Heart left ventricle (tissue), 16 donors: ENCODE measurements around the gene UBE2M. TPM values are rescaled to one million over a fixed set of nuclear protein-coding genes. Genes with fewer than 3 reads are reported as not detected.

Source experiments
- ATAC-seq, 4 donors: fragments of 200-7000 bp; cut with Tn5 transposase; one replicate each; pipeline ENCODE4 v1.9.1; 2020 to 2022; ENCODE audit warnings: moderate library complexity in 4 of 4, mild to moderate bottlenecking in 3 of 4, moderate number of reproducible peaks in 1 of 4
- DNase-seq, 5 donors: peaks; one replicate each; pipeline ENCODE4 v3.0.0-alpha.2; 2020
- H3K27ac ChIP-seq, 12 donors: fragments of 200-600 bp; sonication (generic) in 4 of 12; one replicate each; pipeline versions ENCODE4 v1.5.0 to v1.8.0; 2016 to 2022; ENCODE audit warnings: mild to moderate bottlenecking in 2 of 12
- H3K27me3 ChIP-seq, 9 donors: fragments of 200-600 bp; sonication (generic) in 2 of 9; one replicate each; pipeline versions ENCODE4 v1.5.1 to v1.8.0; 2016 to 2022; ENCODE audit warnings: mild to moderate bottlenecking in 3 of 9
- H3K36me3 ChIP-seq, 9 donors: fragments of 200-600 bp; sonication (generic) in 2 of 9; one replicate each; pipeline versions ENCODE4 v1.5.0 to v1.8.0; 2018 to 2022; ENCODE audit warnings: mild to moderate bottlenecking in 2 of 9
- H3K4me1 ChIP-seq, 12 donors: fragments of 200-600 bp; sonication (generic) in 4 of 12; one replicate each; pipeline versions ENCODE4 v1.5.0 to v1.8.0; 2016 to 2022; ENCODE audit warnings: mild to moderate bottlenecking in 3 of 12
- H3K4me3 ChIP-seq, 12 donors: fragments of 200-600 bp; sonication (generic) in 4 of 12; one replicate each; pipeline versions ENCODE4 v1.5.0 to v1.8.0; 2017 to 2022; ENCODE audit warnings: mild to moderate bottlenecking in 9 of 12, moderate library complexity in 4 of 12
- H3K9me3 ChIP-seq, 12 donors: fragments of 200-600 bp; sonication (generic) in 4 of 12; one replicate each; pipeline versions ENCODE4 v1.5.0 to v1.8.0; 2016 to 2022; ENCODE audit warnings: mild to moderate bottlenecking in 1 of 12
- CTCF ChIP-seq, 12 donors: fragments of 200-600 bp; sonication (generic) in 4 of 12; IDR thresholded peaks; one replicate each; pipeline versions ENCODE4 v1.5.0 to v1.8.0; 2018 to 2022; ENCODE audit warnings: antibody characterized with exemption in 12 of 12, mild to moderate bottlenecking in 5 of 12
- POLR2A ChIP-seq, 2 donors: fragments of 450-650 bp; IDR thresholded peaks; one replicate each; pipeline ENCODE4 v1.6.1; 2017; ENCODE audit warnings: antibody characterized with exemption in 2 of 2, mild to moderate bottlenecking in 2 of 2, moderate library complexity in 2 of 2
- WGBS, 4 donors: extraction: QIAGEN DNeasy Blood & Tissue Kit in 2 of 4; methylation state at CpG; one replicate each; pipeline versions ENCODE4 v1.1.5 to v1.1.7; 2013 to 2018; 5-methylcytosine and 5-hydroxymethylcytosine counted together
- intact Hi-C, 10 donors: fragments of 100-400 bp; cut with DNase I; formaldehyde crosslinking; loops; one replicate each; pipeline versions ENCODE4 v1.11.1 to v1.14.2; 2022
- polyA plus RNA-seq, 2 donors: library from polyadenylated mRNA; stranded (reverse); fragments of 200-250 nt; gene quantifications; one replicate each; pipeline ENCODE4 v1.2.3, GENCODE V29; 2013
- total RNA-seq, 9 donors: library from RNA; depleted of rRNA in 2 of 9; stranded (reverse); fragments of >200 nt in 2 of 9; fragmentation: NEBNext Ultra II Directional in 3 of 9; extraction: Animal tissue kit (Norgen Biotek cat#: 25700) in 3 of 9; gene quantifications; one replicate each; pipeline versions ENCODE4 v1.1.0 to v1.2.4, GENCODE V29; 2016 to 2023
- donor health status: ischemic (EF 13 %, LVEDD 7.1; RV severe dilation, severe dysfunction).
- donor health status: healthy with polysubstance abuse.
- donor health status: DM: no; HTN: yes; CAD: no.
- donor health status: DM: no; HTN: no; CAD: no.
- donor health status: ischemic (EF 25% LVEDD 6.9; RV normal size, moderate dysfunction).
- donor health status: ischemic (EF 25% LVEDD 5.7; RV mildly dilated, moderate dysfunction).
- donor health status: healthy.
- donor health status: DM: yes; HTN: yes; CAD: no.
- donor health status: ischemic (EF 35%, LVEDD 5.7; RV mildly dilated, moderate dysfunction).
- donor health status: nonischemic (EF 11% LVEDD 7.7; RV severe dilation, severe dysfunction).
- donor health status: DM: yes; HTN: yes; CAD: no.
- donor health status: PGD.
- donor health status: ischemic (EF 29% LVEDD 5.4; RV normal size, mild dysfunction).
- donor health status: nonischemic (EF 23%, LVEDD 6.1; RV moderate dilation, normal function).

UBE2M gene
- total and polyA plus RNA-seq, 11 donors: 35.3 to 139 (median 114) TPM

- DNase-seq (peak; percentile 93 to 94 (median 93)), ATAC-seq (peak; percentile 90 to 95 (median 94))
- 0 to 1% (median 1%) methylated on average over 62 to 87 of the region's 87 CpGs for WGBS, 4 donors
- Histone ChIP-seq H3K27me3 (no peaks in the 10 kb centered on the region), H3K27ac (peak within 1 kb of the TSS; percentile 79 to 99 (median 94)), H3K9me3 (no peaks in the 10 kb centered on the region), H3K36me3 (peaks cover 0 to 24% (median 17%) of the 10 kb centered on the region in 9 donors), H3K4me1 (peaks cover 7 to 53% (median 32%) of the 10 kb centered on the region in 12 donors), H3K4me3 (peak within 1 kb of the TSS; percentile 70 to 97 (median 86))
- TF ChIP-seq POLR2A (IDR thresholded peaks at IDR 0.05) (peak in 1 of 2 donors; percentile 42), CTCF (IDR thresholded peaks at IDR 0.05) (peak; percentile 36 to 78 (median 56))
- intact Hi-C loops: loop anchor here in 5 of 10 donors (1.0 to 2.0 kb wide), 6 partner anchors 19 to 337 kb away; partner anchors contain the start of genes TRIM28 (in 2 of the 5), MZF1 (in 1 of the 5) and ZNF274 (in 1 of the 5)
Observed at GRCh38 chr19:58519355-58520256, 38.8 kb downstream of the UBE2M start, which contains the start of gene ZBTB45. Gene ZBTB45, minus strand, starts transcription at chr19:58519810. Its CDS starts 2,137 bp downstream, at chr19:58517673.

- ATAC-seq (peak in 3 of 4 donors; percentile 39 to 66 (median 59)), DNase-seq (peak; percentile 66 to 77 (median 70))
- Histone ChIP-seq H3K27me3 (no peaks in the 10 kb centered on the region), H3K4me1 (peaks cover 7 to 59% (median 35%) of the 10 kb centered on the region in 12 donors), H3K4me3 (peak overlapping the region; percentile 70 to 97 (median 86)), H3K9me3 (no peaks in the 10 kb centered on the region), H3K36me3 (peaks cover 0 to 26% (median 17%) of the 10 kb centered on the region in 9 donors), H3K27ac (peak overlapping the region; percentile 79 to 99 (median 94))
- intact Hi-C loops: loop anchor here in 4 of 10 donors (1.0 to 2.0 kb wide), 5 partner anchors 24 to 336 kb away; partner anchors contain the start of genes TRIM28 (in 2 of the 4), MZF1 (in 1 of the 4) and ZNF274 (in 1 of the 4)
- TF ChIP-seq CTCF (IDR thresholded peaks at IDR 0.05) (peak in 11 of 12 donors; percentile 32 to 66 (median 48)), POLR2A (IDR thresholded peaks at IDR 0.05) (no peak)
- 0 to 4% (median 1%) methylated on average over 11 to 14 of the region's 14 CpGs for WGBS, 4 donors
Observed at GRCh38 chr19:58519087-58519354, 39.4 kb downstream of the UBE2M start.

GRCh38 chr19:58518256-58519086 is 39.9 kb downstream of the UBE2M start:
- no peak for TF ChIP-seq POLR2A (IDR thresholded peaks at IDR 0.05)
- TF ChIP-seq CTCF (IDR thresholded peaks at IDR 0.05): peak in 1 of 12 donors; percentile 58
- H3K36me3 ChIP-seq: peaks cover 0 to 26% (median 17%) of the 10 kb centered on the region in 9 donors
- H3K4me3 ChIP-seq: peak overlapping the region; percentile 70 to 97 (median 86)
- H3K9me3 ChIP-seq: no peaks in the 10 kb centered on the region
- peak overlapping the region; percentile 79 to 99 (median 94) for H3K27ac ChIP-seq
- peaks cover 7 to 65% (median 35%) of the 10 kb centered on the region in 12 donors for H3K4me1 ChIP-seq
- 13 to 15% (median 13%) methylated on average over 22 of the region's 22 CpGs for WGBS, 4 donors
- DNase-seq (no peak), ATAC-seq (no peak)
- no peaks in the 10 kb centered on the region for H3K27me3 ChIP-seq
- intact Hi-C loops: loop anchor here in 4 of 10 donors (1.0 to 2.0 kb wide), 5 partner anchors 24 to 336 kb away; partner anchors contain the start of genes TRIM28 (in 2 of the 4), MZF1 (in 1 of the 4) and ZNF274 (in 1 of the 4)
